OCI-LY3 (cell line): ENCODE data around the gene MYO7A.
"Not testable (repeated sequence)": the region's sequence is repeated elsewhere in the genome, so short reads cannot be mapped to it uniquely, and the experiment has no call there.

ENCODE experiments used
- H2AFZ ChIP-seq: fragments of 200-600, 300-600 bp; shearing (Covaris generic); 2 replicates; pipeline ENCODE4 v1.6.0; 2014; ENCODE audit warnings: antibody characterized with exemption, low read depth, low read length
- H3K27ac ChIP-seq: fragments of 200-600, 300-600 bp; sonication (generic); 2 replicates; pipeline ENCODE4 v1.5.1; 2014; ENCODE audit warnings: mild to moderate bottlenecking, low read length, moderate library complexity, mixed read lengths
- H3K27me3 ChIP-seq: fragments of 200-600, 300-600 bp; sonication (generic); 2 replicates; pipeline ENCODE4 v1.6.1; 2014; ENCODE audit warnings: low read depth, low read length, mixed read lengths
- H3K36me3 ChIP-seq: fragments of 200-600, 300-600 bp; sonication (generic); replicated peaks from 2 replicates; pipeline ENCODE3; 2014; ENCODE audit warnings: low read depth, low read length, mixed read lengths
- H3K4me1 ChIP-seq: fragments of 300-600, 200-600 bp; sonication (generic); 2 replicates; pipeline ENCODE4 v1.6.1; 2014; ENCODE audit warnings: low read length, mixed read lengths
- H3K4me2 ChIP-seq: fragments of 200-600, 300-600 bp; sonication (generic); 2 replicates; pipeline ENCODE4 v1.6.1; 2014; ENCODE audit warnings: low read length, mixed read lengths
- H3K4me3 ChIP-seq: fragments of 300-600, 200-600 bp; sonication (generic); 2 replicates; pipeline ENCODE4 v1.5.1; 2014; ENCODE audit warnings: antibody characterized with exemption, mild to moderate bottlenecking, low read length, moderate library complexity
- H3K79me2 ChIP-seq: fragments of 300-600, 200-600 bp; shearing (Covaris generic); 2 replicates; pipeline ENCODE4 v1.6.1; 2014; ENCODE audit warnings: mild to moderate bottlenecking, low read length, mixed read lengths
- H3K9ac ChIP-seq: fragments of 300-600, 200-600 bp; shearing (Covaris generic); 2 replicates; pipeline ENCODE4 v1.6.0; 2014; ENCODE audit warnings: mild to moderate bottlenecking, low read length, moderate library complexity
- H3K9me3 ChIP-seq: fragments of 200-600, 300-600 bp; shearing (Covaris generic); 2 replicates; pipeline ENCODE4 v1.6.1; 2014; ENCODE audit warnings: low read length, mixed read lengths; ENCODE audit not compliant: insufficient read depth
- H4K20me1 ChIP-seq: fragments of 200-600, 300-600 bp; sonication (generic); 2 replicates; pipeline ENCODE4 v1.6.1; 2016; ENCODE audit warnings: low read length, mixed read lengths; ENCODE audit not compliant: insufficient read depth
- EZH2phosphoT487 ChIP-seq: fragments of 200-600 bp; shearing (Covaris generic); IDR thresholded peaks from 2 replicates; pipeline ENCODE4 v1.6.1; 2018; ENCODE audit warnings: antibody characterized with exemption, mixed run types, low read depth
- TF ChIP-seq, protein P1 (sequence below): fragments of 200-600, 300-600 bp; sonication (generic); IDR thresholded peaks from 2 replicates; pipeline ENCODE4 v1.5.1; 2014; ENCODE audit warnings: antibody characterized with exemption, low read length, low read depth

Gene MYO7A

DNA sequence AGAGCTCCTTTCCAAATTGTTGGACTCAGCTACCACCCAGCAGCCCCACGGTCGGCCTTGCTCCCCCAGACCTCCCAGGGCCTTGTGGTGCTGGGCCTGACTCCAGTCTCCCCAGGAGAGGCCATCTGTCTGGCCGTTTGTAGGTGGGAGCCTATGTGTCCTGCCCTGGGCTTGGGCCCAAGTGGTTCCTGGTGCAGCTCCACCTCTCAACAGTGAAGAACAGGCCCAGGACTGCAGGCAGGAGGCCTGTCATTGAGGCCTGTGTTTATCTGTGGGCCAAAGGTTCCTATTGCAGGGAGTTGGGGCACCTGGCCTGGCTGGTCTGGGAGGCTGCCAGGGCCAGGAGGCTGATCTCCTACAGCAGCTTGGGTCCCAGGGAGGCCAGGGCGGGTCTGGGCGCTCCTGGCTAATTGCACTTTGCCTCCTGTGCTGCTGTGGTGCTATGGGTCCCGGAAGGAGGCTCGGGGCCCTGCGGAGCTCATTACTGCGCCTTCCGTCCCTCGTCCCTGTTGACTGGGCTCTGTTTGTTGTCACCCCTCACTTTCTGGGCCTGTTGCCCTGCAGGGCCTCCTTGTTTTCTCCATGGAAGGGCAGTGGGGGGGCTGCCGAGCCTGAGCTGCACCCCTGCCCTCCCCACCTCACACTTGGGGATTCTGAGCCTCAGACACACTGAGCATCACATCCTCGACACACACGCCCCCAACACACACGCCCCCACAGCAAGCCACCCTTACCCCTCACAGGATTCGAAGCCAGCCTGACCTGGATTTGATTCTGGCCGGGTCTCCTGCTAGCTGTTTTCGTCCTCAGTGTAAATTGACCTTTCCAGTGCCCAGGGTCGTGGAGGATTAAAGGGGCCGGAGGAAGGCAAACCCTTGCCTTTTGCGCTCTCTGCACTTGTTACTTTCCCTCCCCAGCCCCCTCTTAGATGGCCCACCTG, 32.2 kb upstream of the MYO7A start:
- no peak overlapping the region for H3K4me2 ChIP-seq
- TF ChIP-seq, protein P1, sequence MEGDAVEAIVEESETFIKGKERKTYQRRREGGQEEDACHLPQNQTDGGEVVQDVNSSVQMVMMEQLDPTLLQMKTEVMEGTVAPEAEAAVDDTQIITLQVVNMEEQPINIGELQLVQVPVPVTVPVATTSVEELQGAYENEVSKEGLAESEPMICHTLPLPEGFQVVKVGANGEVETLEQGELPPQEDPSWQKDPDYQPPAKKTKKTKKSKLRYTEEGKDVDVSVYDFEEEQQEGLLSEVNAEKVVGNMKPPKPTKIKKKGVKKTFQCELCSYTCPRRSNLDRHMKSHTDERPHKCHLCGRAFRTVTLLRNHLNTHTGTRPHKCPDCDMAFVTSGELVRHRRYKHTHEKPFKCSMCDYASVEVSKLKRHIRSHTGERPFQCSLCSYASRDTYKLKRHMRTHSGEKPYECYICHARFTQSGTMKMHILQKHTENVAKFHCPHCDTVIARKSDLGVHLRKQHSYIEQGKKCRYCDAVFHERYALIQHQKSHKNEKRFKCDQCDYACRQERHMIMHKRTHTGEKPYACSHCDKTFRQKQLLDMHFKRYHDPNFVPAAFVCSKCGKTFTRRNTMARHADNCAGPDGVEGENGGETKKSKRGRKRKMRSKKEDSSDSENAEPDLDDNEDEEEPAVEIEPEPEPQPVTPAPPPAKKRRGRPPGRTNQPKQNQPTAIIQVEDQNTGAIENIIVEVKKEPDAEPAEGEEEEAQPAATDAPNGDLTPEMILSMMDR, result no peak
- no peak for TF ChIP-seq EZH2phosphoT487
- H3K4me1 ChIP-seq, result peaks cover 3% of the 10 kb centered on the region
- no peak overlapping the region for H2AFZ ChIP-seq
- H3K27ac ChIP-seq, result no peak overlapping the region
- no peaks in the 10 kb centered on the region for H3K27me3 ChIP-seq
- H3K9me3 ChIP-seq, result no peaks in the 10 kb centered on the region
- H3K79me2 ChIP-seq, result no peaks in the 10 kb centered on the region
- H3K36me3 ChIP-seq, result no peaks in the 10 kb centered on the region
- no peaks in the 10 kb centered on the region for H4K20me1 ChIP-seq
- no peak overlapping the region for H3K9ac ChIP-seq
- no peak overlapping the region for H3K4me3 ChIP-seq

DNA sequence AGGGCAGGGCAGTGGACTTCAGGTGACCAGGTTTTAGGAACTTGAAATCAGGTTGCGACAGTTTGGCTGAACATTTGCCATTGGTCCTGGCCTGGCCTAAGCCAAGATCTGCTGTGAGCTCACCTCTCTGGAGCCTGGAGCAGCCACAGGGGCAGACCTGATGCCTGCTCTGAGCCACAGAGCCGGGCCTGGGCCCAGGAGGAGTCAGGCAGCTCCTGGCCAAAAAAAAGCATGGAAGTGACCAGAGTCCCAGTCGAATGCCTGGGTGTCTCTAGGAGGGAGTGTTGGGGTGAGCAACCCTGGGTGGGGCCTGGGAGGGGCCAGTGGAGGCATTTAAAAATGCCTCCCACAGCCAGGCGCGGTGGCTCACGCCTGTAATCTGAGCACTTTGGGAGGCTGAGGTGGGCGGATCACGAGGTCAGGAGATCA, 31.4 kb upstream of the MYO7A start:
- H3K4me1 ChIP-seq, result no peaks in the 10 kb centered on the region
- H3K9ac ChIP-seq, result no peak overlapping the region
- no peak overlapping the region for H3K4me2 ChIP-seq
- no peak overlapping the region for H2AFZ ChIP-seq
- no peaks in the 10 kb centered on the region for H3K27me3 ChIP-seq
- no peaks in the 10 kb centered on the region for H3K36me3 ChIP-seq
- no peak overlapping the region for H3K27ac ChIP-seq
- H4K20me1 ChIP-seq, result no peaks in the 10 kb centered on the region
- H3K4me3 ChIP-seq, result no peak overlapping the region
- H3K9me3 ChIP-seq, result no peaks in the 10 kb centered on the region
- TF ChIP-seq EZH2phosphoT487, result no peak
- TF ChIP-seq, protein P1, result no peak
- no peaks in the 10 kb centered on the region for H3K79me2 ChIP-seq

DNA sequence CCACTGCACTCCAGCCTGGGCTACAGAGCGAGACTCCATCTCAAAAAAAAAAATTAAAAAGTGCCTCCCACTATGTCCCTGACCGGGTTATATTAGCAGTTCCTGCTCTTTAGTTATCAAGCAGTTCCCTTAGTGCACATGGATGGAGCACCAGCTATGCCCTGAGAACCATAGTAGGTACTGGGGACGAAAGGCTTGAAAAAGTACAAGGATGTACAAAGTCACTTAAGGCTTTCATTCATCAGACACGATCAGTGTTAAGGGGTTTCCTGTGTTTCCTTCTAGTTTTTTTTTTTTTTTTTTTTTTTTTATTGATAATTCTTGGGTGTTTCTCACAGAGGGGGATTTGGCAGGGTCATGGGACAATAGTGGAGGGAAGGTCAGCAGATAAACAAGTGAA, 30.9 kb upstream of the MYO7A start:
- H3K79me2 ChIP-seq, H3K4me3 ChIP-seq, H3K4me1 ChIP-seq, H3K36me3 ChIP-seq, H3K9ac ChIP-seq, H3K27me3 ChIP-seq, H2AFZ ChIP-seq, H3K9me3 ChIP-seq, H4K20me1 ChIP-seq, H3K27ac ChIP-seq, H3K4me2 ChIP-seq: not testable (repeated sequence)

DNA sequence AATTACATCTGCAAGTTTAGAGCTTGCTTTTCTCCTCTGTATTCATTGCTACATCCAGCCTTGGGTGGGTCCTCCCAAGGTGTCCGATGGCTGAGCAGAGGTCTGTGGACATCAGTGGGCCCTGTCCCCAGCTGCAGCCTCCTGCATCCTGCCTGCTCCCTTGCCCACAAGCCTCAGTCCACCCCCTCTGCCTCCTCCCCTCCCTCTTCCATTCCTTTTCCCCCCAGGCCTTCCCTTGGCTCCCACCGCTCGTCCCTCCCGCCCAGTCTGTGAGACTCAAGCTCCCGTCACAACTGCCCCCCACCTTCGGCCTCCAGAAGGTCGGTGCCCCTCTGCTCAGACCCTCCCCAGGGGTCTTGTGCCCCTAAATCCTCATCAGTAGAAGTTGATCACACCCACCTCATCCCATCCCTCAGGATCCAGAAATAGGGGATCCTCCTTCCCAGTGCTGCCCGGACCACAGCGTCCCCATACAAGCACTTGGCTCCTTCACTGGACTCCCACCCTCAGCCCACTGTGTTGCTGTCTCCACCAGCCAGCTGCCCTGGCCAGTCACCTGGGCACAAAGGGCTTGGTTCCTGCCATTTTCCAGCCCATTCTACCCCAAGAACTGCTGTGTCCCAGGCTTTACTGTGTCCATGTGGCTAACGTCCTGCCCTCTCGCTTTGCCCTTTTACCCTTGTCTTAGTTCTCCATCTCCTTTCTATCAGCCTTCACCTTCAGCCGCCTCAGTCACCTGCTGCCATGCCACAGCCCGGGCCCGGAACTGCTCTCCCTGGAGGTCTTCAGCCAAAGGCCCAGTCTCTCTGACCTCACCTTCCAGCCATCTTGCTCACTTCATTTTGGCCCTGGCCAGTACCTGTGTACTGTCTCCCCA, 27.6 kb upstream of the MYO7A start:
- Histone ChIP-seq H3K9ac (no peak overlapping the region), H3K36me3 (no peaks in the 10 kb centered on the region), H3K4me1 (no peaks in the 10 kb centered on the region), H3K27me3 (no peaks in the 10 kb centered on the region), H3K79me2 (no peaks in the 10 kb centered on the region), H2AFZ (no peak overlapping the region), H4K20me1 (no peaks in the 10 kb centered on the region), H3K9me3 (no peaks in the 10 kb centered on the region), H3K27ac (no peak overlapping the region), H3K4me3 (no peak overlapping the region), H3K4me2 (no peak overlapping the region)
- TF ChIP-seq, protein P1, result no peak
- TF ChIP-seq EZH2phosphoT487, result no peak
